Uterine smooth muscle cell (primary cell): ENCODE measurements around the gene IGSF9. TPM values are rescaled to one million over a fixed set of nuclear protein-coding genes. Genes with fewer than 3 reads are reported as not detected.

Experiments
- total RNA-seq: library from RNA; depleted of rRNA; stranded (reverse); fragments of >200 nt; gene quantifications from 2 replicates; pipeline ENCODE4 v1.2.3, GENCODE V29; 2014

The IGSF9 gene, protein sequence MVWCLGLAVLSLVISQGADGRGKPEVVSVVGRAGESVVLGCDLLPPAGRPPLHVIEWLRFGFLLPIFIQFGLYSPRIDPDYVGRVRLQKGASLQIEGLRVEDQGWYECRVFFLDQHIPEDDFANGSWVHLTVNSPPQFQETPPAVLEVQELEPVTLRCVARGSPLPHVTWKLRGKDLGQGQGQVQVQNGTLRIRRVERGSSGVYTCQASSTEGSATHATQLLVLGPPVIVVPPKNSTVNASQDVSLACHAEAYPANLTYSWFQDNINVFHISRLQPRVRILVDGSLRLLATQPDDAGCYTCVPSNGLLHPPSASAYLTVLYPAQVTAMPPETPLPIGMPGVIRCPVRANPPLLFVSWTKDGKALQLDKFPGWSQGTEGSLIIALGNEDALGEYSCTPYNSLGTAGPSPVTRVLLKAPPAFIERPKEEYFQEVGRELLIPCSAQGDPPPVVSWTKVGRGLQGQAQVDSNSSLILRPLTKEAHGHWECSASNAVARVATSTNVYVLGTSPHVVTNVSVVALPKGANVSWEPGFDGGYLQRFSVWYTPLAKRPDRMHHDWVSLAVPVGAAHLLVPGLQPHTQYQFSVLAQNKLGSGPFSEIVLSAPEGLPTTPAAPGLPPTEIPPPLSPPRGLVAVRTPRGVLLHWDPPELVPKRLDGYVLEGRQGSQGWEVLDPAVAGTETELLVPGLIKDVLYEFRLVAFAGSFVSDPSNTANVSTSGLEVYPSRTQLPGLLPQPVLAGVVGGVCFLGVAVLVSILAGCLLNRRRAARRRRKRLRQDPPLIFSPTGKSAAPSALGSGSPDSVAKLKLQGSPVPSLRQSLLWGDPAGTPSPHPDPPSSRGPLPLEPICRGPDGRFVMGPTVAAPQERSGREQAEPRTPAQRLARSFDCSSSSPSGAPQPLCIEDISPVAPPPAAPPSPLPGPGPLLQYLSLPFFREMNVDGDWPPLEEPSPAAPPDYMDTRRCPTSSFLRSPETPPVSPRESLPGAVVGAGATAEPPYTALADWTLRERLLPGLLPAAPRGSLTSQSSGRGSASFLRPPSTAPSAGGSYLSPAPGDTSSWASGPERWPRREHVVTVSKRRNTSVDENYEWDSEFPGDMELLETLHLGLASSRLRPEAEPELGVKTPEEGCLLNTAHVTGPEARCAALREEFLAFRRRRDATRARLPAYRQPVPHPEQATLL
- total RNA-seq, result under 0.01 TPM in 1 of 2 replicates, not detected in the other

DNA sequence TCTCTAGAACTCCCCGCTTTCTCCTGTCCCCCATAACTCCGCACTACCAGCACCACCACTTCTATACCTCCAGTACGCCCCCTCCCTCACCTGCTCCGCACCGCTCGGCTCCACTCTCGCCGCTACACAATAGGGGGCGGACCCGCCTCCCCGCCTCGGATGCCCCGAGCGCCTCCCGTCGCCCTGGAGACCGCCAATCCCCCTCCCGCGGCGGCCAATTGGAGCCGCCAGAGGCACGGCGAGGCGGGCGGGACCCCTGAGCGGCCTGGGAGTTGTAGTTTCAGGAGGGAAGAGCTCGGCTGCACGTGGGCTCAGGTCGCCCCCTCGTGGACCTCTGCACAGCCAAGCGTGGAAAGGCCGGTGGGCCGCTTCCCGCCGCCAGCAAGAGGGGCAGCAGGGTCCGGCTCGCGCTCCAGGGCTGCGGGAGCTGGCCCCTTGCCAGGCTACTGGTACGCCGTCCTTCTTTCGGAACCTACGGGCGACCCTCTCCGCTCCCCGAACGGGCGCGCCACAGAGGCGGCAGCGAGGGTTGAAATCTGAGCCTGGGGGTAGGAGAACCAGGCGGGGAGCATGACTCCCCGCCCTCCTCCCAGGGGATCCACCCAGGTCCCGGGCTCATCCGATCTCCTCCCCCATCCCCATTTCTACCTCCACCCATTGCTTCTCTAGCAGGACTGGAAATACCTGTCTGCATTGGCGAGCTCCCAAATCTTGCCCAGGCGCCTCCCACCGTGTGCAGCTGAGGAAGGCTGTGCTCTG lies at the start of gene IGSF9:
TSS of gene IGSF9 (minus strand) at position 131 of the 759 bp plus-strand sequence. CDS start 2,159 bp downstream, outside the sequence.

GRCh38 chr1:159953536-159954515 lies 8.4 kb upstream of the IGSF9 start, which contains the start of gene SLAMF9:
Gene SLAMF9 (minus strand): TSS chr1:159954237. CDS start chr1:159954137, 100 bp downstream.

DNA sequence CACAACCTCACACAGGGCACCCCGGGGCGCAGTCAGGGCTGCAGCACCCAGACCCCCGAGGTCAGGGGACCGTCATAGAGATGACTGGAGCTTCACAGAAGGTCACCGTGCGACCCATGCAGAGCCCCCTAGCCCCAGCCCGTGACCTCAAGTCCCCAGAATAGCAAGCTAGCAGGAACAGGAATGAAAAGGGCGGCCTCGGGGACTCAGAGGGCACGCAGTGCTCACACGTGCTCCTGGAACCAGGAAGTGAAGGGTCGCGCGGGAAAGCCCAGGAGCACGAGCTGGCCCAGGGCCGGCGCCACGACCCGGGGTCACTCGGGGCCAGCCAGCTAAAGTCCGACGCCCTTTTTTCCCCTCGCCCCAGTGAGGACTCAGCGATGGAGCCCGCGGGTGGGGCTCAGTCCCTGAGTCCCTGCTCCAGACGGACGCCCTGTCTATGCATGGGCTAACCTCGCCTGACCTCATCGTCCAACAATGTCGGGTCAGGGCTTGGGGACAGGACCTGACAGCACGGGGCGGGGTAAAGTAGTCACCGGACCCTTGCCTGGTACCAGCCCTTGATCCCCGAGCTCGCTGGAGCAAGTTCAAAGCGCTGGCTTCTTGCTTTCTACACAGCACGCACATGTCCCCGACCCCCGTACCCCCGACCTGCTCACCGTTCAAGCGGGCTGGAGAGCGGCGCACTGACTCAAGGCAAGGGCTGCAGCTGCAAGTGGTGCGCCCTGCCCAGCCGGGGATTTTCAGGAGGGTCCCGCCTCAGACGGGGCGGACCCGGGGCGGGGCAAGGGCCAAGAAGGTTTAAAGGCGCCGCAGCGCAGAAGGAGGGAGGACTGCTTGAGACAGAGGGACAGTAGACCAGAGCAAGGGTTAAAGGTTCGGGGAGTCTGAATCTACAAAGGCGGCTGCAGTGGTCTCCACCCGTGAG lies 20.4 kb downstream of the IGSF9 start, which contains the start of gene TAGLN2:
TSS of gene TAGLN2 (minus strand) at position 717 of the 928 bp plus-strand sequence. CDS start 4,998 bp downstream, outside the sequence.

DNA sequence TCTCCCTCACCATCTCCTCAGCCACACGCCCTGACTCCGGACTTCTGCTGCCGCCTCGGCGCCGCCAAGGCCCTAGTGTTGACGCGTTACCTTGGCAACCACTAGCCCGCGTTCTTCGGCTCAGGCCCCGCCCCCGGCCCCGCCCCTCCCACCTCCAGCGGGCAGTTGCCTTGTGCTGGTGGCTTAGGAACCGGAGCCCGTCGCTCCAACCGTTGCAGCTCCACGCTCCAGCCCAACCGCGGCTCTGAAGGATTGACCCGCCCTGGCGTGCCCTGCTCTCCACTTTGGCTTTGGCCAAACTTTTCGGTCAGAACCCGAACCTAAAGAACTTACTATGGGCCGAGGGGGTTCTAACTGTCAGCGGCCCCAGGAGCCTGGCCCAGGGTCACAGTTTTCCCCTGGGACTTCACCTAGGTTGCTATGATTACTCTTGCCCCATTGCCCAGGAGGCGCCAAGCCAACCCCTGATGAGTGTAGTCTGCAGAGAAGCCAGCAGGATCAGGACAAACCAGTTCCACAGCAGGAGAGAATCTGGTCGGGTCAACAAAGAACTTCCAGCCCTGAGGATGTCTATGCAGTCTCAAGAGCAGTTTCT lies 45.2 kb downstream of the IGSF9 start, which contains the start of gene CFAP45:
TSS of gene CFAP45 (minus strand) at position 80 of the 595 bp plus-strand sequence. CDS start at position 13, 67 bp downstream.

Other genes with a start within 250 kb of the IGSF9 start
- gene CRP, start 231.0 kb downstream of the IGSF9 start, total RNA-seq, result not detected in 2 replicates
- gene DUSP23, start 164.7 kb downstream of the IGSF9 start, total RNA-seq, result 10.5 and 15.2 TPM in 2 replicates
- gene FCRL6, start 143.3 kb downstream of the IGSF9 start, total RNA-seq, result not detected in 2 replicates
- gene SLAMF8, start 118.7 kb downstream of the IGSF9 start, total RNA-seq, result 0.11 TPM in 1 of 2 replicates, not detected in the other
- gene VSIG8, start 83.0 kb downstream of the IGSF9 start, total RNA-seq, result 0.12 TPM in 1 of 2 replicates, not detected in the other
- gene CFAP45, start 45.4 kb downstream of the IGSF9 start, total RNA-seq, result 0.62 and 1.1 TPM in 2 replicates
- gene TAGLN2, start 20.1 kb downstream of the IGSF9 start, total RNA-seq, result 187 and 331 TPM in 2 replicates
- gene SLAMF9, start 8.6 kb upstream of the IGSF9 start, total RNA-seq, result not detected in 2 replicates
- gene PIGM, start 86.4 kb upstream of the IGSF9 start, total RNA-seq, result 3.1 and 4.0 TPM in 2 replicates
- gene KCNJ10, start 124.5 kb upstream of the IGSF9 start, total RNA-seq, result under 0.01 TPM in 1 of 2 replicates, not detected in the other
- not detected in 2 replicates for gene KCNJ9, start 135.9 kb upstream of the IGSF9 start, total RNA-seq
- gene IGSF8, start 153.0 kb upstream of the IGSF9 start, total RNA-seq, result 12.3 and 32.0 TPM in 2 replicates
- 0.37 TPM in 1 of 2 replicates, not detected in the other for gene ATP1A2, start 170.1 kb upstream of the IGSF9 start, total RNA-seq
- not detected in 2 replicates for gene ATP1A4, start 206.0 kb upstream of the IGSF9 start, total RNA-seq
- gene CASQ1, start 245.0 kb upstream of the IGSF9 start, total RNA-seq, result 0.25 TPM in 1 of 2 replicates, not detected in the other